Activated CD8-positive, alpha-beta memory T cell treated with anti-CD3 and anti-CD28 coated beads, Interleukin-2, amount 50 U/mL, for 24 hours (primary cell): ENCODE measurements around the gene MAPRE2.
"Not testable (repeated sequence)": the region's sequence is repeated elsewhere in the genome, so short reads cannot be mapped to it uniquely, and the experiment has no call there.

Experiments
- DNase-seq: peaks from one replicate; pipeline ENCODE4 v3.0.0-alpha.2; 2020; ENCODE audit errors: extremely low read depth

Gene MAPRE2

GRCh38 chr18:35153609-35154272 is 112.5 kb downstream of the MAPRE2 start:
- DNase-seq = no peak

- DNase-seq = no peak
Measured at GRCh38 chr18:35155398-35156117, 114.3 kb downstream of the MAPRE2 start.

- DNase-seq = no peak
Measured at GRCh38 chr18:35157181-35157580, 116.0 kb downstream of the MAPRE2 start.

GRCh38 chr18:35158728-35159450 is 117.7 kb downstream of the MAPRE2 start:
- DNase-seq = no peak

GRCh38 chr18:35159782-35160181 is 118.6 kb downstream of the MAPRE2 start:
- DNase-seq = no peak

- no peak for DNase-seq
Measured at GRCh38 chr18:35161485-35161884, 120.3 kb downstream of the MAPRE2 start.

- no peak for DNase-seq
Measured at GRCh38 chr18:35161934-35162333, 120.7 kb downstream of the MAPRE2 start.

GRCh38 chr18:35163014-35163539 is 121.9 kb downstream of the MAPRE2 start:
- no peak for DNase-seq

- DNase-seq = no peak
Measured at GRCh38 chr18:35163721-35164120, 122.5 kb downstream of the MAPRE2 start.

GRCh38 chr18:35164133-35164532 is 122.9 kb downstream of the MAPRE2 start:
- no peak for DNase-seq

- DNase-seq = no peak
Measured at GRCh38 chr18:35167332-35167731, 126.1 kb downstream of the MAPRE2 start.

GRCh38 chr18:35167857-35168256 is 126.6 kb downstream of the MAPRE2 start:
- no peak for DNase-seq

GRCh38 chr18:35170323-35170722 is 129.1 kb downstream of the MAPRE2 start:
- DNase-seq = not testable (repeated sequence)

GRCh38 chr18:35171315-35171987 is 130.2 kb downstream of the MAPRE2 start:
- no peak for DNase-seq

- no peak for DNase-seq
Measured at GRCh38 chr18:35172009-35172408, 130.8 kb downstream of the MAPRE2 start.

GRCh38 chr18:35172451-35173035 is 131.3 kb downstream of the MAPRE2 start:
- DNase-seq = no peak

GRCh38 chr18:35174093-35174731 is 133.0 kb downstream of the MAPRE2 start:
- DNase-seq = no peak

- DNase-seq = no peak
Measured at GRCh38 chr18:35174745-35175144, 133.5 kb downstream of the MAPRE2 start.

- DNase-seq = no peak
Measured at GRCh38 chr18:35176925-35177324, 135.7 kb downstream of the MAPRE2 start.

GRCh38 chr18:35178260-35178659 is 137.0 kb downstream of the MAPRE2 start:
- no peak for DNase-seq

- DNase-seq = no peak
Measured at GRCh38 chr18:35179906-35180305, 138.7 kb downstream of the MAPRE2 start.
